Mesendoderm (in vitro differentiated cells): ENCODE data around the gene GIMAP5.

Experiments
- DNase-seq: peaks from one replicate; pipeline ENCODE4 v3.0.0; 2013
- H2AK5ac ChIP-seq: 2 replicates; pipeline ENCODE4 v1.6.1; 2013; ENCODE audit warnings: low read length, inconsistent platforms
- H2BK120ac ChIP-seq: 2 replicates; pipeline ENCODE4 v1.6.1; 2013; ENCODE audit warnings: low read depth, mild to moderate bottlenecking, low read length, moderate library complexity, mixed read lengths
- H2BK15ac ChIP-seq: replicated peaks from 2 replicates; pipeline ENCODE4 v1.6.1; 2013; ENCODE audit warnings: low read depth, mild to moderate bottlenecking, moderate library complexity
- H2BK5ac ChIP-seq: 2 replicates; pipeline ENCODE4 v1.6.1; 2013; ENCODE audit warnings: low read length, inconsistent platforms
- H3K18ac ChIP-seq: 2 replicates; pipeline ENCODE4 v1.6.1; 2013; ENCODE audit warnings: mild to moderate bottlenecking, low read length, mixed read lengths
- H3K23ac ChIP-seq: one replicate; pipeline ENCODE4 v1.6.1; 2013; ENCODE audit warnings: low read length
- H3K27ac ChIP-seq: 2 replicates; pipeline ENCODE4 v1.5.1; 2013; ENCODE audit warnings: low read depth, mild to moderate bottlenecking, inconsistent platforms, low read length, moderate library complexity
- H3K27me3 ChIP-seq: 2 replicates; pipeline ENCODE4 v1.6.1; 2013; ENCODE audit warnings: low read length, control low read depth, mild to moderate bottlenecking, inconsistent platforms; ENCODE audit not compliant: insufficient read depth, poor library complexity
- H3K36me3 ChIP-seq: 2 replicates; pipeline ENCODE4 v1.6.1; 2013; ENCODE audit warnings: low read length, inconsistent platforms; ENCODE audit not compliant: control insufficient read depth, insufficient read depth
- H3K4ac ChIP-seq: one replicate; pipeline ENCODE4 v1.6.1; 2013; ENCODE audit warnings: low read depth, mild to moderate bottlenecking, low read length, moderate library complexity
- H3K4me1 ChIP-seq: 2 replicates; pipeline ENCODE4 v1.6.1; 2013; ENCODE audit warnings: low read depth, low read length, inconsistent platforms; ENCODE audit not compliant: control insufficient read depth
- H3K4me2 ChIP-seq: 2 replicates; pipeline ENCODE4 v1.6.1; 2013; ENCODE audit warnings: low read length
- H3K4me3 ChIP-seq: 2 replicates; pipeline ENCODE4 v1.5.1; 2013; ENCODE audit warnings: mild to moderate bottlenecking, low read length
- H3K56ac ChIP-seq: one replicate; pipeline ENCODE4 v1.6.1; 2013; ENCODE audit warnings: low read length
- H3K79me1 ChIP-seq: 2 replicates; pipeline ENCODE4 v1.6.1; 2013; ENCODE audit warnings: low read length, inconsistent platforms
- H3K79me2 ChIP-seq: 2 replicates; pipeline ENCODE4 v1.6.1; 2013; ENCODE audit warnings: mild to moderate bottlenecking, low read length; ENCODE audit not compliant: control insufficient read depth, insufficient read depth
- H3K9ac ChIP-seq: 2 replicates; pipeline ENCODE4 v1.6.1; 2013; ENCODE audit warnings: low read length, inconsistent platforms
- H4K5ac ChIP-seq: one replicate; pipeline ENCODE4 v1.6.1; 2013; ENCODE audit warnings: low read length
- H4K8ac ChIP-seq: one replicate; pipeline ENCODE4 v1.6.1; 2013; ENCODE audit warnings: low read depth, mild to moderate bottlenecking, control low read depth, low read length, moderate library complexity
- WGBS: extraction: QIAGEN DNeasy Blood & Tissue Kit; methylation state at CpG from one replicate; pipeline ENCODE4 v1.1.7; 2013; ENCODE audit warnings: low lambda C conversion rate, missing lambda C conversion rate; ENCODE audit not compliant: insufficient coverage; ENCODE audit errors: extremely low coverage; 5-methylcytosine and 5-hydroxymethylcytosine counted together

GIMAP5 gene

DNA sequence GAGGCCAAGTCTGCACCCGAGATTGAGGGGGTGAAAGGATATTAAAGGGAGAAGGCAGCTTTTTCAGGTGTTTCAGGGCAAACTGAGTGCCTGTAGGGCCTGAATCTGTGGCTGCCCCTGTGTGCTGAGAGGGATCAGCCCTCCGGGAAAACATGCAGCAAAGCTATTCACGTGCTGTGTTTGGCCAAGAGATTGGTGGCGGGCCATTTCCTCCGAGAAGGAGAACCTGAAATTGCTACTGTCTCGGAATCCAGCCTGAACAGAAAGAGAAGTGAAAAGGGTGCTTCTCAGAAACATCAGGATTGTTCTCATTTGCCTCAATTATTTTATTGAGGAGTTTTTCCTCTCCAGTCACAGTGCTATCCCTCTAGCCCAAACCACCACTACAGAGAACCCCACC, 16.0 kb downstream of the GIMAP5 start:
- peaks cover 4% of the 10 kb centered on the region for H3K27me3 ChIP-seq
- no peak overlapping the region for H3K9ac ChIP-seq
- H3K4me3 ChIP-seq = no peak overlapping the region
- no peaks in the 10 kb centered on the region for H3K79me1 ChIP-seq
- H2BK5ac ChIP-seq = no peak overlapping the region
- no peak overlapping the region for H2AK5ac ChIP-seq
- H2BK15ac ChIP-seq = no peak overlapping the region
- H3K27ac ChIP-seq = no peak overlapping the region
- H3K79me2 ChIP-seq = no peaks in the 10 kb centered on the region
- H3K56ac ChIP-seq = no peak overlapping the region
- no peak overlapping the region for H3K4ac ChIP-seq
- H4K5ac ChIP-seq = no peak overlapping the region
- H3K23ac ChIP-seq = no peak overlapping the region
- H3K4me2 ChIP-seq = no peak overlapping the region
- WGBS = no CpG with 5 or more reads among the region's 6 CpGs
- no peaks in the 10 kb centered on the region for H3K36me3 ChIP-seq
- H3K4me1 ChIP-seq = no peaks in the 10 kb centered on the region
- H3K18ac ChIP-seq = no peak overlapping the region
- no peak overlapping the region for H2BK120ac ChIP-seq
- DNase-seq = no peak
- no peak overlapping the region for H4K8ac ChIP-seq

DNA sequence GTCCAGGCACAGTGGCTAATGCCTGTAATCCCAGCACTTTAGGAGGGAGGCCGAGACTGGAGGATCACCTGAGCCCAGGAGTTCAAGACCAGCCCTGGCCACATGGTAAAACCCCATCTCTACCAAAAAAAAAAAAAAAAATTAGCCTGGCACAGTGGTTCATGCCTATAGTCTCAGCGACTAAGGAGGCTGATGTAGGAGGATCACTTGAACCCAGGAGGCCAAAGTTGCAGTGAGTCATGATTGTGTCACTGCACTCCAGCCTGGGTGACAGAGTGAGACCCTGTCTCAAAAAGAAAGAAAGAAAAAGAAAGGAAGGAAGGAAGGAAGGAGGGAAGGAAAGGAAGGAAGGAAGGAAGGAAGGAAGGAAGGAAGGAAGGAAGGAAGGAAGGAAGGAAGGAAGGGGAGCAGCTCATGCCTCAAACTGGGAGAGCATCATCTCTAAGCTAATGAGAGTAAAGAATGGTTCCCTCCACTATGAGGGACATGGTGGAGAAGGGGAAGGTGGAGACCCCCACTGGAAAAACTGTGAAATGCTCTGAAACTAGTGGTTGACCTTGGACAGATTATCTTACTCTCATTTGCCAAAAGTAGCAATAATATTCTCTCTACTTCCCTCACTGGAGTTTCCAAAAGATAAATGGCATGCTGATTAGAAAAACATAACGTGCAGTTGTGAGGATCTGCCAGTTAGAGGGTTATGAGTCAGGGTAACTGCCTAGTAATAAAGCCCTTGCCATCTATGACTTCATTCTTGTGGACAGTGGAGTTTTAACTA, 16.8 kb downstream of the GIMAP5 start:
- H3K36me3 ChIP-seq = no peaks in the 10 kb centered on the region
- H4K5ac ChIP-seq = no peak overlapping the region
- no peak overlapping the region for H3K23ac ChIP-seq
- no peak overlapping the region for H2BK120ac ChIP-seq
- H3K27me3 ChIP-seq = peaks cover 1% of the 10 kb centered on the region
- no peak overlapping the region for H2AK5ac ChIP-seq
- no peak overlapping the region for H2BK15ac ChIP-seq
- H3K4me3 ChIP-seq = no peak overlapping the region
- no peak overlapping the region for H4K8ac ChIP-seq
- no peaks in the 10 kb centered on the region for H3K79me1 ChIP-seq
- H3K56ac ChIP-seq = no peak overlapping the region
- H3K9ac ChIP-seq = no peak overlapping the region
- H3K27ac ChIP-seq = no peak overlapping the region
- peak; percentile 48 for DNase-seq
- no peaks in the 10 kb centered on the region for H3K4me1 ChIP-seq
- no peak overlapping the region for H2BK5ac ChIP-seq
- H3K18ac ChIP-seq = no peak overlapping the region
- H3K4ac ChIP-seq = no peak overlapping the region
- no CpG with 5 or more reads among the region's 3 CpGs for WGBS
- no peak overlapping the region for H3K4me2 ChIP-seq
- no peaks in the 10 kb centered on the region for H3K79me2 ChIP-seq

DNA sequence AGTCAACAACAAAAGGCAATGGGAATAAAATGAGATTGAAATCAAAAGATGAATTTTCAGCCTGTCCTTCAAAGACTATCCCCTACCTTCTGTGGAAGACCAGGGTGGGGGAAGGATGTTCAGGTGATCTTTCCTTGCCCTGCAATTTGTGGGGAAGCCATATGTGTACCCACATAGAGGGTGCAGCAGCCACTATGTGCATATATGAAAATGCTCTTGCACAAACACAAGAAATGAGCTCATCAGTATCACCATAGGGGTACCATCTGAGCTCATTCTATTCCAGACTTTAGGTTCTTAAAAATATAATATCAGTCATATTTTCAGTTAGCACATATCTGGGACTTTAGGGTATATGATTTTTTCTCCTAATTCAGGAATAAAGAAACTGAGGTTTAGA, 17.7 kb downstream of the GIMAP5 start:
- H3K27ac ChIP-seq = no peak overlapping the region

DNA sequence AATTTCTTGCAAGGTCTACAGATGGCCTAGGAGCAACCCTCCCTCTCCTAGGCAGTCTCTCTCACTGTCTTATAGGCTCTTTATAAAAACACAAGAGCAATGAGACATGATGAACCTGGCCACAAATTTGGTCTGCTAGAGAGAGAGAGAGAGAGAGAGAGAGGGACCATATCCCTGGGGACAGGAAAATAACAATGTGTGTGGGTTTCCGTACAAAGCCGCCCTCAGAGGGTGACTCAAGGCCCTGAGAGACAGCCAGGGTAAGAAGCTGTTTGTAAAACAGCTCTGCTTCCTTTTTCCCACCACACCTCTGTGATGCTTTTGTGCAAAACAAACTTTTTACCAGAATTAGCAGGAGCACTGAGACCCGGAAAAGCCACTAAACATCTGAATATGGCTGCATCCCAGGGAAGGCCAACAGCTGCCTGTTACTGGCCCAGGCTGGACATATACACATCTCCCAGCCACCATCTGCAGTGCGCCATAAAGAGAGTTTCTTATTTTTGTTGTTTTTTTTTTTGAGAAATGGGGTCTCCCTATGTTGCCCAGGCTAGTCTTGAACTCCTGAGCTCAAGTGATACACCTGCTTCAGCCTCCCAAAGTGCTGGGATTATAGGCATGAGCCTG, 18.4 kb downstream of the GIMAP5 start:
- H3K4me3 ChIP-seq = no peak overlapping the region
- H4K8ac ChIP-seq = no peak overlapping the region
- no CpG with 5 or more reads among the region's 4 CpGs for WGBS
- no peak overlapping the region for H3K27ac ChIP-seq
- H3K18ac ChIP-seq = no peak overlapping the region
- H2BK5ac ChIP-seq = no peak overlapping the region
- no peaks in the 10 kb centered on the region for H3K36me3 ChIP-seq
- H4K5ac ChIP-seq = no peak overlapping the region
- H2BK15ac ChIP-seq = no peak overlapping the region
- H3K23ac ChIP-seq = no peak overlapping the region
- H3K27me3 ChIP-seq = no peaks in the 10 kb centered on the region
- H3K4me2 ChIP-seq = no peak overlapping the region
- no peaks in the 10 kb centered on the region for H3K4me1 ChIP-seq
- H2BK120ac ChIP-seq = no peak overlapping the region
- H3K4ac ChIP-seq = no peak overlapping the region
- H3K56ac ChIP-seq = no peak overlapping the region
- H3K79me2 ChIP-seq = no peaks in the 10 kb centered on the region
- no peak overlapping the region for H3K9ac ChIP-seq
- no peak for DNase-seq
- H2AK5ac ChIP-seq = no peak overlapping the region
- no peaks in the 10 kb centered on the region for H3K79me1 ChIP-seq

More for the DNA sequence above, 17.7 kb downstream of the GIMAP5 start:
- no peak overlapping the region for H4K8ac ChIP-seq
- H3K79me2 ChIP-seq = no peaks in the 10 kb centered on the region
- no peak overlapping the region for H4K5ac ChIP-seq
- H2BK120ac ChIP-seq = no peak overlapping the region
- H2BK15ac ChIP-seq = no peak overlapping the region
- H3K4me3 ChIP-seq = no peak overlapping the region
- no peaks in the 10 kb centered on the region for H3K79me1 ChIP-seq
- H3K23ac ChIP-seq = no peak overlapping the region
- no peak overlapping the region for H3K4ac ChIP-seq
- H3K4me1 ChIP-seq = no peaks in the 10 kb centered on the region
- H3K18ac ChIP-seq = no peak overlapping the region
- H2BK5ac ChIP-seq = no peak overlapping the region
- H2AK5ac ChIP-seq = no peak overlapping the region
- no peak overlapping the region for H3K56ac ChIP-seq
- no peak overlapping the region for H3K9ac ChIP-seq
- H3K27me3 ChIP-seq = no peaks in the 10 kb centered on the region
- no peak for DNase-seq
- no peaks in the 10 kb centered on the region for H3K36me3 ChIP-seq
- H3K4me2 ChIP-seq = no peak overlapping the region

DNA sequence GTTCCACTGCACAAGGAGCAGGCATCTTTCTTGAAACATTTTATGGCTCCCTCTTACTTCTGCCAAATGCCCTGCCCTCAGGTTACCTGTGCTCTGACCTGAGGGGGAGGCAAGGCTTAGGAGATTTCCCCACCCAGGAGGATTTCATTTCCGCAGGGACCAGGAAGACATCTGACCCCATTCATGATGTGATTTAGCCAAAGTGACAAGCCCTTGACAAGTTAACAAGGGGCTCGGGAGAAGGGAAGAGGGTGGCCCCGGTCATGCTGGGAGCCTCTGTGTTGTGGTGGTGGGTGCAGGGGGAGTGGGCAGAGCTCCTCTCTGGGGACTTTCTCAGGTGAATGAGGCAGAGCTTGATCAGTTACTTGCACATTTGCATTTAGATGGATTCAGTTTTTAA, 18.9 kb downstream of the GIMAP5 start:
- no CpG with 5 or more reads among the region's 3 CpGs for WGBS
- DNase-seq = no peak
- H4K8ac ChIP-seq = no peak overlapping the region
- no peak overlapping the region for H3K23ac ChIP-seq
- H3K4me1 ChIP-seq = no peaks in the 10 kb centered on the region
- no peak overlapping the region for H3K4ac ChIP-seq
- H3K4me3 ChIP-seq = no peak overlapping the region
- no peaks in the 10 kb centered on the region for H3K27me3 ChIP-seq
- no peak overlapping the region for H3K56ac ChIP-seq
- no peaks in the 10 kb centered on the region for H3K79me2 ChIP-seq
- no peak overlapping the region for H2BK15ac ChIP-seq
- H3K9ac ChIP-seq = no peak overlapping the region
- no peak overlapping the region for H3K18ac ChIP-seq
- H3K79me1 ChIP-seq = no peaks in the 10 kb centered on the region
- H2BK5ac ChIP-seq = no peak overlapping the region
- H3K4me2 ChIP-seq = no peak overlapping the region
- no peak overlapping the region for H2BK120ac ChIP-seq
- no peak overlapping the region for H2AK5ac ChIP-seq
- H3K36me3 ChIP-seq = no peaks in the 10 kb centered on the region
- no peak overlapping the region for H3K27ac ChIP-seq
- H4K5ac ChIP-seq = no peak overlapping the region

DNA sequence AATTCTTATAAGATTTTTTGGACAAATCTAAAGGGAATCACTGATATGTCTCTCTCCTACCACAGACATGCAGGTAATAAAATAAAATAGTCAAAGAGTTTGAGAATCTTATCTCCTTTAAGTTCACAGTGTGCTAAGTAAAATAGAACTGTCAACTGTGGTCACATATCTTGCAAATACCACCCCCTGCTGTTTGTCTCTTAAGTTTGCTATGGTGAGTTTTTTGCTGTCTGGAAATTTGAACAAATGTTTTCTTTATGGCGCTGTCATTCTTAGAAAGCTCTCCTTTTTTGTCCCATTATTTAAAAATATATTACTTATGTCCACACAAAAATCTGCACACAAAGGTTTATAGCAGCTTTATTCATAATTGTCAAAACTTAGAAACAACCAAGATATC, 19.6 kb downstream of the GIMAP5 start:
- no peaks in the 10 kb centered on the region for H3K27me3 ChIP-seq
- H3K36me3 ChIP-seq = no peaks in the 10 kb centered on the region
- H3K9ac ChIP-seq = no peak overlapping the region
- no peaks in the 10 kb centered on the region for H3K4me1 ChIP-seq
- H3K4me2 ChIP-seq = no peak overlapping the region
- no peak overlapping the region for H2BK15ac ChIP-seq
- no CpG with 5 or more reads among the region's 1 CpG for WGBS
- H3K4me3 ChIP-seq = no peak overlapping the region
- no peak for DNase-seq
- no peak overlapping the region for H2BK120ac ChIP-seq
- no peak overlapping the region for H4K5ac ChIP-seq
- no peak overlapping the region for H3K18ac ChIP-seq
- no peak overlapping the region for H4K8ac ChIP-seq
- no peak overlapping the region for H2BK5ac ChIP-seq
- no peak overlapping the region for H2AK5ac ChIP-seq
- no peaks in the 10 kb centered on the region for H3K79me1 ChIP-seq
- no peaks in the 10 kb centered on the region for H3K79me2 ChIP-seq
- H3K4ac ChIP-seq = no peak overlapping the region
- no peak overlapping the region for H3K27ac ChIP-seq
- H3K56ac ChIP-seq = no peak overlapping the region
- no peak overlapping the region for H3K23ac ChIP-seq
